Measurements from ENCODE around the gene GNG2.

DNA sequence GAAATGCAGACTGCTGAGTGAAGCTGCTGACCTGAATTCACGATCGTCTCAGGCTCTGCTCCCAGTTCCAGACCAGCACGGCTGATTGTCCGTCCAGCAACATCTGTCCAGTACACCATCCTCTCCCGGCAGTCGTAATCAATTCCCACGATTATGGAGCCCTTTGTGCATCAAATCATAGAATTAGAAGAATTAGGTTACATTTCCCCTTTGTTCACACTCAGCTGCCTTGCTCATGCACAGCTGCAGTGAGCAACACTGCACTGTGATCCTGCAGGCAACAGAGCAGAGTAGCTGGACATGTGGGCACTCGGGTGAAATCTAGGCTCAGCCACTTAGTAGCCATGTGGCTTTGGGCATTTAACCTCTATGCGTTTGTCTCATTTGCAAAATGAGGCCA lies 151.1 kb downstream of the GNG2 start:
- no peak for TF ChIP-seq POLR2A (IDR thresholded peaks at IDR 0.05)
- TF ChIP-seq, protein P1, sequence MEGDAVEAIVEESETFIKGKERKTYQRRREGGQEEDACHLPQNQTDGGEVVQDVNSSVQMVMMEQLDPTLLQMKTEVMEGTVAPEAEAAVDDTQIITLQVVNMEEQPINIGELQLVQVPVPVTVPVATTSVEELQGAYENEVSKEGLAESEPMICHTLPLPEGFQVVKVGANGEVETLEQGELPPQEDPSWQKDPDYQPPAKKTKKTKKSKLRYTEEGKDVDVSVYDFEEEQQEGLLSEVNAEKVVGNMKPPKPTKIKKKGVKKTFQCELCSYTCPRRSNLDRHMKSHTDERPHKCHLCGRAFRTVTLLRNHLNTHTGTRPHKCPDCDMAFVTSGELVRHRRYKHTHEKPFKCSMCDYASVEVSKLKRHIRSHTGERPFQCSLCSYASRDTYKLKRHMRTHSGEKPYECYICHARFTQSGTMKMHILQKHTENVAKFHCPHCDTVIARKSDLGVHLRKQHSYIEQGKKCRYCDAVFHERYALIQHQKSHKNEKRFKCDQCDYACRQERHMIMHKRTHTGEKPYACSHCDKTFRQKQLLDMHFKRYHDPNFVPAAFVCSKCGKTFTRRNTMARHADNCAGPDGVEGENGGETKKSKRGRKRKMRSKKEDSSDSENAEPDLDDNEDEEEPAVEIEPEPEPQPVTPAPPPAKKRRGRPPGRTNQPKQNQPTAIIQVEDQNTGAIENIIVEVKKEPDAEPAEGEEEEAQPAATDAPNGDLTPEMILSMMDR (IDR thresholded peaks at IDR 0.05), result no peak
